ENCODE data around the gene FHL1. TPM values are rescaled to one million over a fixed set of nuclear protein-coding genes. Genes with fewer than 3 reads are reported as not detected.
"Not testable (repeated sequence)": the region's sequence is repeated elsewhere in the genome, so short reads cannot be mapped to it uniquely, and the experiment has no call there.

Gene FHL1
- total RNA-seq, 1 experiment from 2014 or later, result 14.1 TPM

- DNase-seq (ENCODE audit: extremely low read depth, low read depth), result no peak
Measured at GRCh38 chrX:136146614-136147314, 569 bp upstream of the FHL1 start.

GRCh38 chrX:136147976-136148375 lies 643 bp downstream of the FHL1 start:
- no peak for DNase-seq (ENCODE audit: extremely low read depth, low read depth)

- DNase-seq (ENCODE audit: extremely low read depth, low read depth), result no peak
Measured at GRCh38 chrX:136148391-136148790, 1.1 kb downstream of the FHL1 start.

- no peak for DNase-seq (ENCODE audit: extremely low read depth, low read depth)
Measured at GRCh38 chrX:136154998-136155397, 7.7 kb downstream of the FHL1 start.

- DNase-seq (ENCODE audit: extremely low read depth, low read depth), result no peak
Measured at GRCh38 chrX:136156560-136157117, 9.3 kb downstream of the FHL1 start.

GRCh38 chrX:136157187-136157586 lies 9.9 kb downstream of the FHL1 start:
- no peak for DNase-seq (ENCODE audit: extremely low read depth, low read depth)

GRCh38 chrX:136158685-136159084 lies 11.4 kb downstream of the FHL1 start:
- DNase-seq (ENCODE audit: extremely low read depth, low read depth), result no peak

- DNase-seq (ENCODE audit: extremely low read depth, low read depth), result no peak
Measured at GRCh38 chrX:136159611-136160025, 12.3 kb downstream of the FHL1 start.

GRCh38 chrX:136162827-136163570 lies 15.7 kb downstream of the FHL1 start:
- DNase-seq (ENCODE audit: extremely low read depth, low read depth), result peak; percentile 52

GRCh38 chrX:136163689-136164088 lies 16.4 kb downstream of the FHL1 start:
- DNase-seq (ENCODE audit: extremely low read depth, low read depth), result no peak

GRCh38 chrX:136165406-136165805 lies 18.1 kb downstream of the FHL1 start:
- DNase-seq (ENCODE audit: extremely low read depth, low read depth), result no peak

- DNase-seq (ENCODE audit: extremely low read depth, low read depth), result peak; percentile 16
Measured at GRCh38 chrX:136166221-136166855, 19.0 kb downstream of the FHL1 start.

GRCh38 chrX:136167989-136168388 lies 20.7 kb downstream of the FHL1 start:
- DNase-seq (ENCODE audit: extremely low read depth, low read depth), result not testable (repeated sequence)

GRCh38 chrX:136168929-136169735 lies 21.8 kb downstream of the FHL1 start:
- DNase-seq (ENCODE audit: extremely low read depth, low read depth), result no peak

- no peak for DNase-seq (ENCODE audit: extremely low read depth, low read depth)
Measured at GRCh38 chrX:136170139-136170800, 22.9 kb downstream of the FHL1 start.

- DNase-seq (ENCODE audit: extremely low read depth, low read depth), result no peak
Measured at GRCh38 chrX:136171420-136171819, 24.1 kb downstream of the FHL1 start.

GRCh38 chrX:136176399-136176825 lies 29.1 kb downstream of the FHL1 start:
- no peak for DNase-seq (ENCODE audit: extremely low read depth, low read depth)

- no peak for DNase-seq (ENCODE audit: extremely low read depth, low read depth)
Measured at GRCh38 chrX:136179133-136179532, 31.8 kb downstream of the FHL1 start.

- no peak for DNase-seq (ENCODE audit: extremely low read depth, low read depth)
Measured at GRCh38 chrX:136182414-136182813, 35.1 kb downstream of the FHL1 start.

- DNase-seq (ENCODE audit: extremely low read depth, low read depth), result no peak
Measured at GRCh38 chrX:136183172-136183571, 35.8 kb downstream of the FHL1 start.

Data from NCI-H460 (cell line).